ENCODE data around the gene LTO1. TPM values are rescaled to one million over a fixed set of nuclear protein-coding genes. Genes with fewer than 3 reads are reported as not detected.

The LTO1 gene
- total and polyA plus RNA-seq, 2 of the 13 experiments (the other 11 are each of a cell fraction or from before 2014, with no cell fraction given), result 11.8 to 15.0 TPM

DNA sequence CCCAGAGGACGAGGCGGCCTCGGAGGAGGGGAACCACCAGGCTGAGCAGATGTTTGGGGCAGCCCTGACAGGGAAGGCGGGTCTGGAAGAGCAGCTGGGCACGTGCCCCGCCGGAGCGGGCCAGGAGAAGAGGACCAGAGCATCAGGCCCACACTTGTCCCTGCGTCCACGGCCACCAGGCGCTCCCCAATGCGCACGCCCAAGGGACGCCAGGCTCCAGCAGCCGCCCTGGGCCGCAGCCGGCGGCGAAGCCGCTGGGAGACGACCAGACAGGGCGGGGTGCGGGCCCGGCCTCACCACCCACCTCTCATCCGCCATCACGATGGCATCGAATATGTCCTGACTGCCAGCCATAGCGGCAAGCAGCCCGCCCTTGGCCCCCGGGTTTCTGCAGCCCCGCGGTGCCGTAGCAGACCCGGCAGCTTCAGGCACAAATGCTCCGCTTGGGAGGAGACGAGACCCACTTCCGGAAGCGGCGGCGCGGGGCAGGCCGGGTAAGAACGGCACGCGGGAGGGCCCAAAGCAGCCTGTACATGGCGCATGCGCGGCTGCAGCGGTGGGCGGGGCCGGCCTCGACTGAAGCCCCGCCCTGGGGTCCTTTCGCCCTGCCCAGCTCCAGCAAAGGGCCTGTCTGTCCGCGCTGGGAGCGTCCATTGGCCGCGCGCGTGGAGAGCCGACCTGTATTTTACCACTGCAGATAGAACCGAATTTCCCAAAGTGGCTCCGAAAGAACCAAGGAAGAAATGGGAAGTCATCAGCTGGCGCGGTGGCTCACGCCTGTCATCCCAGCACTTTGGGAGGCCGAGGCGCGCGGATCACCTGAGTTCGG lies at the start of gene LTO1 (continued):
- TF ChIP-seq, protein P1, sequence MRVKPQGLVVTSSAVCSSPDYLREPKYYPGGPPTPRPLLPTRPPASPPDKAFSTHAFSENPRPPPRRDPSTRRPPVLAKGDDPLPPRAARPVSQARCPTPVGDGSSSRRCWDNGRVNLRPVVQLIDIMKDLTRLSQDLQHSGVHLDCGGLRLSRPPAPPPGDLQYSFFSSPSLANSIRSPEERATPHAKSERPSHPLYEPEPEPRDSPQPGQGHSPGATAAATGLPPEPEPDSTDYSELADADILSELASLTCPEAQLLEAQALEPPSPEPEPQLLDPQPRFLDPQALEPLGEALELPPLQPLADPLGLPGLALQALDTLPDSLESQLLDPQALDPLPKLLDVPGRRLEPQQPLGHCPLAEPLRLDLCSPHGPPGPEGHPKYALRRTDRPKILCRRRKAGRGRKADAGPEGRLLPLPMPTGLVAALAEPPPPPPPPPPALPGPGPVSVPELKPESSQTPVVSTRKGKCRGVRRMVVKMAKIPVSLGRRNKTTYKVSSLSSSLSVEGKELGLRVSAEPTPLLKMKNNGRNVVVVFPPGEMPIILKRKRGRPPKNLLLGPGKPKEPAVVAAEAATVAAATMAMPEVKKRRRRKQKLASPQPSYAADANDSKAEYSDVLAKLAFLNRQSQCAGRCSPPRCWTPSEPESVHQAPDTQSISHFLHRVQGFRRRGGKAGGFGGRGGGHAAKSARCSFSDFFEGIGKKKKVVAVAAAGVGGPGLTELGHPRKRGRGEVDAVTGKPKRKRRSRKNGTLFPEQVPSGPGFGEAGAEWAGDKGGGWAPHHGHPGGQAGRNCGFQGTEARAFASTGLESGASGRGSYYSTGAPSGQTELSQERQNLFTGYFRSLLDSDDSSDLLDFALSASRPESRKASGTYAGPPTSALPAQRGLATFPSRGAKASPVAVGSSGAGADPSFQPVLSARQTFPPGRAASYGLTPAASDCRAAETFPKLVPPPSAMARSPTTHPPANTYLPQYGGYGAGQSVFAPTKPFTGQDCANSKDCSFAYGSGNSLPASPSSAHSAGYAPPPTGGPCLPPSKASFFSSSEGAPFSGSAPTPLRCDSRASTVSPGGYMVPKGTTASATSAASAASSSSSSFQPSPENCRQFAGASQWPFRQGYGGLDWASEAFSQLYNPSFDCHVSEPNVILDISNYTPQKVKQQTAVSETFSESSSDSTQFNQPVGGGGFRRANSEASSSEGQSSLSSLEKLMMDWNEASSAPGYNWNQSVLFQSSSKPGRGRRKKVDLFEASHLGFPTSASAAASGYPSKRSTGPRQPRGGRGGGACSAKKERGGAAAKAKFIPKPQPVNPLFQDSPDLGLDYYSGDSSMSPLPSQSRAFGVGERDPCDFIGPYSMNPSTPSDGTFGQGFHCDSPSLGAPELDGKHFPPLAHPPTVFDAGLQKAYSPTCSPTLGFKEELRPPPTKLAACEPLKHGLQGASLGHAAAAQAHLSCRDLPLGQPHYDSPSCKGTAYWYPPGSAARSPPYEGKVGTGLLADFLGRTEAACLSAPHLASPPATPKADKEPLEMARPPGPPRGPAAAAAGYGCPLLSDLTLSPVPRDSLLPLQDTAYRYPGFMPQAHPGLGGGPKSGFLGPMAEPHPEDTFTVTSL (CRISPR knock-in tag; IDR thresholded peaks at IDR 0.05; ENCODE audit: borderline replicate concordance), result peak; percentile 71; the same call in 1 of the 2 replicates
- peak; percentile 69 for TF ChIP-seq DMAP1 (CRISPR knock-in tag; IDR thresholded peaks at IDR 0.05)
- peak; percentile 16; the same call in 1 of the 2 replicates for TF ChIP-seq ZSCAN25 (CRISPR knock-in tag; IDR thresholded peaks at IDR 0.05)
- TF ChIP-seq, protein P2, sequence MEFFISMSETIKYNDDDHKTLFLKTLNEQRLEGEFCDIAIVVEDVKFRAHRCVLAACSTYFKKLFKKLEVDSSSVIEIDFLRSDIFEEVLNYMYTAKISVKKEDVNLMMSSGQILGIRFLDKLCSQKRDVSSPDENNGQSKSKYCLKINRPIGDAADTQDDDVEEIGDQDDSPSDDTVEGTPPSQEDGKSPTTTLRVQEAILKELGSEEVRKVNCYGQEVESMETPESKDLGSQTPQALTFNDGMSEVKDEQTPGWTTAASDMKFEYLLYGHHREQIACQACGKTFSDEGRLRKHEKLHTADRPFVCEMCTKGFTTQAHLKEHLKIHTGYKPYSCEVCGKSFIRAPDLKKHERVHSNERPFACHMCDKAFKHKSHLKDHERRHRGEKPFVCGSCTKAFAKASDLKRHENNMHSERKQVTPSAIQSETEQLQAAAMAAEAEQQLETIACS (CRISPR knock-in tag; IDR thresholded peaks at IDR 0.05), result no peak; the same call in 1 of the 2 replicates
- TF ChIP-seq NFIC (IDR thresholded peaks at IDR 0.05; ENCODE audit: low read length), result no peak; the same call in 1 of the 2 replicates
- TF ChIP-seq ZNF678 (CRISPR knock-in tag; IDR thresholded peaks at IDR 0.05), result 0 out of 2 replicates have a peak, but pooled peaks have one; percentile 54
- TF ChIP-seq, protein P3, sequence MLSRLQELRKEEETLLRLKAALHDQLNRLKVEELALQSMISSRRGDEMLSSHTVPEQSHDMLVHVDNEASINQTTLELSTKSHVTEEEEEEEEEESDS (CRISPR knock-in tag; IDR thresholded peaks at IDR 0.05; ENCODE audit: borderline replicate concordance), result peak; percentile 65; the same call in 1 of the 2 replicates
- TF ChIP-seq DNMT1 (CRISPR knock-in tag; IDR thresholded peaks at IDR 0.05), result peak; percentile 26; the same call in 1 of the 2 replicates
- TF ChIP-seq MEIS2 (CRISPR knock-in tag; IDR thresholded peaks at IDR 0.05), result 0 out of 2 replicates have a peak, but pooled peaks have one; percentile 9
- 0 out of 2 replicates have a peak, but pooled peaks have one; percentile 23 for TF ChIP-seq MEIS1 (CRISPR knock-in tag; IDR thresholded peaks at IDR 0.05; ENCODE audit: borderline replicate concordance)
- TF ChIP-seq, protein P4, sequence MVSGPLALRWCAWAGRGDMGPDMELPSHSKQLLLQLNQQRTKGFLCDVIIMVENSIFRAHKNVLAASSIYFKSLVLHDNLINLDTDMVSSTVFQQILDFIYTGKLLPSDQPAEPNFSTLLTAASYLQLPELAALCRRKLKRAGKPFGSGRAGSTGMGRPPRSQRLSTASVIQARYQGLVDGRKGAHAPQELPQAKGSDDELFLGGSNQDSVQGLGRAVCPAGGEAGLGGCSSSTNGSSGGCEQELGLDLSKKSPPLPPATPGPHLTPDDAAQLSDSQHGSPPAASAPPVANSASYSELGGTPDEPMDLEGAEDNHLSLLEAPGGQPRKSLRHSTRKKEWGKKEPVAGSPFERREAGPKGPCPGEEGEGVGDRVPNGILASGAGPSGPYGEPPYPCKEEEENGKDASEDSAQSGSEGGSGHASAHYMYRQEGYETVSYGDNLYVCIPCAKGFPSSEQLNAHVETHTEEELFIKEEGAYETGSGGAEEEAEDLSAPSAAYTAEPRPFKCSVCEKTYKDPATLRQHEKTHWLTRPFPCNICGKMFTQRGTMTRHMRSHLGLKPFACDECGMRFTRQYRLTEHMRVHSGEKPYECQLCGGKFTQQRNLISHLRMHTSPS (CRISPR knock-in tag; IDR thresholded peaks at IDR 0.05; ENCODE audit: low read depth), result no peak
- TF ChIP-seq POGZ (CRISPR knock-in tag; IDR thresholded peaks at IDR 0.05), result peak; percentile 84
- TF ChIP-seq, protein P5, sequence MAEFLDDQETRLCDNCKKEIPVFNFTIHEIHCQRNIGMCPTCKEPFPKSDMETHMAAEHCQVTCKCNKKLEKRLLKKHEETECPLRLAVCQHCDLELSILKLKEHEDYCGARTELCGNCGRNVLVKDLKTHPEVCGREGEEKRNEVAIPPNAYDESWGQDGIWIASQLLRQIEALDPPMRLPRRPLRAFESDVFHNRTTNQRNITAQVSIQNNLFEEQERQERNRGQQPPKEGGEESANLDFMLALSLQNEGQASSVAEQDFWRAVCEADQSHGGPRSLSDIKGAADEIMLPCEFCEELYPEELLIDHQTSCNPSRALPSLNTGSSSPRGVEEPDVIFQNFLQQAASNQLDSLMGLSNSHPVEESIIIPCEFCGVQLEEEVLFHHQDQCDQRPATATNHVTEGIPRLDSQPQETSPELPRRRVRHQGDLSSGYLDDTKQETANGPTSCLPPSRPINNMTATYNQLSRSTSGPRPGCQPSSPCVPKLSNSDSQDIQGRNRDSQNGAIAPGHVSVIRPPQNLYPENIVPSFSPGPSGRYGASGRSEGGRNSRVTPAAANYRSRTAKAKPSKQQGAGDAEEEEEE (CRISPR knock-in tag; IDR thresholded peaks at IDR 0.05; ENCODE audit: borderline replicate concordance), result no peak
- TF ChIP-seq RFX5 (IDR thresholded peaks at IDR 0.05; ENCODE audit: low read depth, low read length), result no peak
- peak; percentile 92 for TF ChIP-seq TMF1 (CRISPR knock-in tag; IDR thresholded peaks at IDR 0.05; ENCODE audit: low read depth)
- no peak for TF ChIP-seq SCMH1 (CRISPR knock-in tag; IDR thresholded peaks at IDR 0.05; ENCODE audit: borderline replicate concordance)
- peak; percentile 84; the same call in 1 of the 2 replicates for TF ChIP-seq ZNF430 (CRISPR knock-in tag; IDR thresholded peaks at IDR 0.05)

Measured in HepG2 (cell line).